D341Med (cell line): ENCODE data around the gene NPAS4.
"Not testable (repeated sequence)": the region's sequence is repeated elsewhere in the genome, so short reads cannot be mapped to it uniquely, and the experiment has no call there.

ENCODE experiments used
- DNase-seq: peaks from one replicate; pipeline ENCODE4 v3.0.0; 2012; ENCODE audit warnings: low spot score

NPAS4 gene

DNA sequence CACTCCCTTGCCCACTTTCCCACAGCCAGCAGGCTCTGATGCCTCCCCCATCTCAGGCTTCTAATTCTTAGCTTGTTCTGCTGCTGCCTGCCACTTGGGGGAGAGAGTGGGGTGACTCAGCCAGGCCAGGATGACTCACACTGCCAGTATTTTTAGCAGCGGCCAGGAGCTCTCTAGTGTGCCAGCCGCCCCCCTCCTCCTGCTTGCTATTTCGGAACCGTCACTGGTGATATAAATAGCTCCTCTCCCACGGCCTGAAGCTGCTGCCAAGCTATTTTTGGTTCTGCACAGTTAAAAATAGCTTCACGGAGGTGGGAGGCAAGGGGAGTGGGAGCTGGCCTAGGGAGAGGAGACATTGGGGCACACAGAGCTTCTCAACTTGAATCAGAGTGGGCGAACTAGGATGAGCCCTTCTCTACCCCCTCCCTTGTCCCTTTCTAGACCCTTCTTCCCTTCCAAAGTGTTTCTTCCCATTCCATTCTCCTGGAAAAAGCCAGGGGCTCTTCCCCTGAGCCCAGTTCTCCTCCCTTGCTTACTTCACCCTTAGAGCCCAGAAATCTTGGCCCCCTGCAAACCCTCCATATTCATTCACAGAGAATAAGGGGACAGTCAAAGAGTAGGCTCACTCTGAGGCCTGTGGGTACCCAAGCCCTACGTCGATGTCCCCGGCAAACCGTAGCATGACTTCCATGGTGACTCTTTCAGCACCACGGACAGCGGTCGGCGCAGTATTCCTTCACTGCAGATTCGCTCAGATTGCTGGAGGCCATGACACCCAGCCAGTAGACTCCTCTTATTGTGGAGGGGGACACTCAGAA is 2.5 kb upstream of the NPAS4 start:
- peak; percentile 76 for DNase-seq

GRCh38 chr11:66418986-66419308 is 1.9 kb upstream of the NPAS4 start:
- DNase-seq, result no peak

DNA sequence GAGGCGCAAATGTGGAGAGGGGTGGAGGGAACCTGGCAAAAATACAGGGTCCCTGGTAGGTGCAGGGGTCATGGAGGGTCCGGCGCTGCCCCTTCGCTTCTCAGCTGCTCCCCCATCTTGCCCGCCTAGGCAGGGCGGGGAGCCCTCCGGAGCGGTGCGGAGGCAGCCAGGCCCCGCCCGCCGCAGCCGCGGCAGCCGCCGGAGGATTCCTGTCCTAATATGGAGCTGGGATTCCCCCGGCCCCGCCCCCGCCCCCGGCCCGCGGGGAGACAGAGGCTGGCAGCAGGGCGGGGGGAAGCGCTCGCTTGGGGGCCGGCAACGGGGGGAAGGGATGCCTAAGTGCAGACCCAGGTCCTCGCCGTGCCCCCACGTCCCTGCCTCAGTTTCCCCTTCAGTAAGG is 1.0 kb upstream of the NPAS4 start:
- peak; percentile 86 for DNase-seq

- peak; percentile 60 for DNase-seq
These were observed 814 bp downstream of the NPAS4 start for GRCh38 chr11:66421492-66422205.

DNA sequence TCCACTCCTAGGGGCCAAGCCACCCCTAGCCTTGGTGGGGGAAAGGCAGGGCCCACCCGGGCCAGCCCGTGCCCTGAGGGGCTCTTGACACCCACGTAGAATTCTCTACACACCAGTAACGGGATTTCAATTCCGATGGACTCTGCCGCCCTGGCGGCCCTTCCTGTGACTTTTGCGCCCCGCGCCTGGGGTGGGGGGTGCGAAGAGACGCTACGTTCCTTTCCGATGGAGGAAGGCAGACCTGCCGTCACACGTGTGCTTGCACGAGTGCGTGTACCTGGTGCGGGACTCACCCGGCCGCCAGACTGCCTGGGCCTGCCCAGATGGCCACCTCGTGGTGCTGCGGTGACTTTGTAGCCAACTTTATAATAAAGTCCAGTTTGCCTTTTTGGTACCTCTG is 5.5 kb downstream of the NPAS4 start:
- no peak for DNase-seq

GRCh38 chr11:66428933-66429332 is 8.1 kb downstream of the NPAS4 start:
- no peak for DNase-seq

GRCh38 chr11:66429983-66430602 is 9.3 kb downstream of the NPAS4 start:
- DNase-seq, result peak; percentile 86

GRCh38 chr11:66431287-66431686 is 10.5 kb downstream of the NPAS4 start:
- not testable (repeated sequence) for DNase-seq

DNA sequence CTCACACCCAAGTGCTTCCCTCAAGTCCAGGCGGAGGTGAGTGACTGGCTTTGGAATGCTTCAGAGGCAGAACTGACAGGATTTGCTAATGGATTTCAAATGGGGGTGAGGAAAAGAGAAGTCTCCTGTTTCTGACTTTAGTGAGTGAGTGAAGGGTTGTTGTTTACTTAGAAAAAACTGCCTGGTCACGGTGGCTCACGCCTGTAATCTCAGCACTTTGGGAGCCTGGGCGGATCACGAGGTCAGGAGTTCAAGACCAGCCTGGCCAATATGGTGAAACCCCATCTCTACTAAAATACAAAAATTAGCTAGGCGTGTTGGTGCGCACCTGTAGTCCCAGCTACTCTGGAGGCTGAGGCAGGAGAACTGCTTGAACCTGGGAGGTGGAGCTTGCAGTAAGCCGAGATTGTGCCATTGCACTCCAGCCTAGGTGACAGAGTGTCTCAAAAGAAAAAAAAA is 11.1 kb downstream of the NPAS4 start:
- not testable (repeated sequence) for DNase-seq

GRCh38 chr11:66432597-66432996 is 11.8 kb downstream of the NPAS4 start:
- no peak for DNase-seq

DNA sequence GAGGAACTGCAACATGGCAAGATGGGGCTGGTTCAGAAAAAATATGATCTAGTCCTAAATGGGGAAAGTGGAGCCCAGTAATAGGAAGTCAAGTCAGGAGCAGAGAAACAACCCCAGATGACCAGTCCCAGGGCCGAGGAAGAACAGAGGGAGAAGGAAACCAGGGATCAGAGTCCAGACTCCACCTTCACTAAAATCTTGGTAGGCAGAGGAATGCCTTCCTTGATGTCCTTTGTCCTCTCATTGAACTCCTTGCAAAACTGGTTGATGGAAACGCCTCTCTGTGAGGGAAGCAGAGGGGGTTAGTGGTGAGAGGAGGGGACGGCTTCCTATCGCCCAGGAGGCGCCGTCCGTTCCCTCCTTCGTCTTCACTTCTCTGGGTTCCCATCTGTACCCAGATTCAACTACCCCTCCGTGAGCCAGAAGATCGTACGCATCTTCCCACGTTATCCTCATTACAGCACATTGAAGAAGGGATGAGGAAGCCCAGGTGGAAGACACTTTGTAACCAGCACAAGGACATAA is 17.2 kb downstream of the NPAS4 start:
- DNase-seq, result no peak

GRCh38 chr11:66438504-66439466 is 17.9 kb downstream of the NPAS4 start, which contains the start of gene MRPL11:
Gene MRPL11 (minus strand): TSS chr11:66438848. CDS start chr11:66438754, 94 bp downstream.
- DNase-seq, result peak; percentile 93

- DNase-seq, result not testable (repeated sequence)
These were observed 19.5 kb downstream of the NPAS4 start for GRCh38 chr11:66440101-66440939.

DNA sequence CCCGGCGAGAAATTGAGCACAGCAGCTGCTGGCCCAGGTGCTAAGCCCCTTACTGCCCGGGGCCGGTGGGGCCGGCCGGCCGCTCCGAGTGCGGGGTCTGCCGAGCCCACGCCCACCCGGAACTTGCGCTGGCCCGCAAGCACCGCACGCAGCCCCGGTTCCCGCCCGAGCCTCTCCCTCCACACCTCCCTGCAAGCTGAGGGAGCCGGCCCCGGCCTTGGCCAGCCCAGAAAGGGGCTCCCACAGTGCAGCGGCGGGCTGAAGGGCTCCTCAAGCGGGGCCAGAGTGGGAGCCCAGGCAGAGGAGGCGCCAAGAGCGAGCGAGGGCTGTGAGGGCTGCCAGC is 20.1 kb downstream of the NPAS4 start:
- DNase-seq, result not testable (repeated sequence)

GRCh38 chr11:66443602-66444001 is 22.8 kb downstream of the NPAS4 start:
- no peak for DNase-seq

DNA sequence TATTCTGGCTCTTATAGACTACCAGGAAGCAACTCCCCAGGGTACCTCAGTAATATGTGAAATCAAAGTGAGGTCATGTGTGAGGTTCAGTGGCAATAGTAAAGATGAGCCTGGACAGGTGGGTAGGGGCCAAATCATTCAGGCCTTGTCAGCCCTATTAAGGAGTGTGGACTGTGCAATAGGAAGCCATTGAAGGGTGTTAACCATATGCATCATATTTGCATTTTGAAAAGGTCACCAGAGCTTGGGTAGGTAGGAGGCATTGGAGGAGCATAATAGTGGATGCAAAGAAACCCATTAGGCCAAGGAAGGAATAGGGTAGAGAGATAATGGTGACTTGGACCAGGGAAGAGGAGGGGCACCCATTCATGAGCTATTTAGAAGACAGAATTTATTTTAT is 26.2 kb downstream of the NPAS4 start:
- DNase-seq, result no peak

- DNase-seq, result no peak
These were observed 27.7 kb downstream of the NPAS4 start for GRCh38 chr11:66448523-66448922.

- DNase-seq, result no peak
These were observed 29.7 kb downstream of the NPAS4 start for GRCh38 chr11:66450560-66450959.

GRCh38 chr11:66451663-66452062 is 30.8 kb downstream of the NPAS4 start:
- no peak for DNase-seq

GRCh38 chr11:66454247-66454646 is 33.4 kb downstream of the NPAS4 start:
- DNase-seq, result no peak

GRCh38 chr11:66454828-66455227 is 34.0 kb downstream of the NPAS4 start:
- no peak for DNase-seq
